ENCODE results near the gene HOMEZ. TPM values are rescaled to one million over a fixed set of nuclear protein-coding genes. Genes with fewer than 3 reads are reported as not detected.
A peak's percentile ranks its signal among the peaks of the same experiment; 100 is the strongest.

HOMEZ gene
- total RNA-seq, 1 donor from 2014 or later, result 15.0 TPM

DNA sequence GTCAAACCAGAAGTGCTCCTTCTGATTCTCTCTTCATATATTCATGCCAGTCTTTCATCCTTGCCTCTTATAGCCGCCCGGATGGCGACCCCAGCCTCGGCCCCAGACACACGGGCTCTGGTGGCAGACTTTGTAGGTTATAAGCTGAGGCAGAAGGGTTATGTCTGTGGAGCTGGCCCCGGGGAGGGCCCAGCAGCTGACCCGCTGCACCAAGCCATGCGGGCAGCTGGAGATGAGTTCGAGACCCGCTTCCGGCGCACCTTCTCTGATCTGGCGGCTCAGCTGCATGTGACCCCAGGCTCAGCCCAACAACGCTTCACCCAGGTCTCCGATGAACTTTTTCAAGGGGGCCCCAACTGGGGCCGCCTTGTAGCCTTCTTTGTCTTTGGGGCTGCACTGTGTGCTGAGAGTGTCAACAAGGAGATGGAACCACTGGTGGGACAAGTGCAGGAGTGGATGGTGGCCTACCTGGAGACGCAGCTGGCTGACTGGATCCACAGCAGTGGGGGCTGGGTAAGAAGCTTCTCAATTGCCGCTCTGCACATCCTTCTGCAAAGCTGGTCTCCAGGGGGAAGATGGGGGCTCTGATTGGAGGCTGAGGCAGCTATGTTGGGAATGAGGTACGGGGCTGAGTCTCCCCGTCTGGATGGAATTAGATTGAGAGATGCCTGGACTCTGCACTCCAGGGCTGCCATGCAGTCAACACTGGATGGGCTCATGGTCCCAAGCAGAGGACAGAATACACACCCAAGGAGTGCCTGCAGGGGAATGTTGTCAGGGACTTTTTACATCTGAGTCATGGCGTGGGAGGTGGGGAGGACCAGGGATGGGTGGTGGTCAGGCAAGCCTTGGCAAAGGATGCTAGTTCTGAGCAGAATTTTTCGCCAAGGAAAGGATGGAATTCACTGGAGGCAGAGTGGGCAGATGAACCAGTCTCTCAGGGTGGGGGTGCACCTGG lies 22.0 kb upstream of the HOMEZ start:
- no peak for DNase-seq (ENCODE audit: low read depth)

DNA sequence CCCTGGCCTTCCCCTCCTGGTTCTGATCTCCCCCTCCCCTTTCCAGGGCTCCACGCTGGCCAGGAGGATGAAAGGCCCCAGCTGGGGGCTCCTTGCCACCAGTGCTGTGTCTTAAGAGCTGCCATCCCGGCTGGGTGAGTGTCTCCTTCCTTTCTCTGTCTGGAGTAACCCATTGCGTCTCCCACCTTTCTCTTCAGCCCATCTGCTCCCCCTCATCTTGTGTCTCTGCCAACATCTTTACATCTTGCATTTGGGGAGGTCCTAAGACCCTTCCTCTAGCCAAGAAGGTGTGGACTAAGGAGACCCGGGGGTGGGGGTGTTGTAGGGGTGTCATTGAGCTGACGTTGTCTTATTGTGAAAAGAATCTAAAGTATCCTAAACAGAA lies 21.2 kb upstream of the HOMEZ start:
- no peak for DNase-seq (ENCODE audit: low read depth)

DNA sequence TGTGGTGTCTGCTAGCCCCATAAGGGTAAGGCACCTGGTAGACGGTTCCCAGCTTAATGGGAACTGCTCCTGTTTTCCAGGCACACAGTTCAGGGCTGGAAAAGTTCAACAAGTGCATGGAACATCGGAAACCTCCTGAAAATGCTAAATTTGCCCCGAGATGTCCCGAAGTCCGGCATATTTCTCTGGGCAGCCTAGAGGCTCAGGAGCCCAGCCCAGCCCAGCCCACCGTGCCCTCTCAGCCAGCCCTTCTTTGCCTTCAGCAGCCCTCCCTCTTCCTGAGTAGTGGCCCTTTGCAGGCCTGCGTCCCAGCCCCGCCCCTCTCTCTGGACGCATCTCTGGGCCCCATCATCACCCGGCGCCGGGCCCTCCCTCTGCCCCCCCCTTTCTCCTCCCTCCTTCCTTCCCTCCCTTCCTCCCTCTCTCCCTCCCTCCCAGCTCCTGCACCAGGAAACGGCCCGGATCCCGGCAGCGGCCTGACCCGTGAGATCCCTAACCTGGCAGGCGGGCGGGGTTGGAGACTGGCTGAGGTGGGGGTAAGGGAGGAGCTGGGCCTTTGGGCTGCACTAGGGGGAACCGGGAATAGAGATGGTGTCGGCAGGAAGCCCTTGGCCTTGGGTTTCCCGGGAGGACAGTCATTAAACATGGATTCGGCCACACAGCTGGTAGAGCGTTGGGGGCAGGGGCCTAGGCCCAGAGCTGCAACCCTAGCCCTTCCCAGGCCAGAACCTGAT lies 20.6 kb upstream of the HOMEZ start, which contains the start of gene BCL2L2:
TSS of gene BCL2L2 (plus strand) at position 422 of the 734 bp plus-strand sequence. CDS start 935 bp downstream, outside the sequence.
- DNase-seq (ENCODE audit: low read depth), result peak; percentile 72

DNA sequence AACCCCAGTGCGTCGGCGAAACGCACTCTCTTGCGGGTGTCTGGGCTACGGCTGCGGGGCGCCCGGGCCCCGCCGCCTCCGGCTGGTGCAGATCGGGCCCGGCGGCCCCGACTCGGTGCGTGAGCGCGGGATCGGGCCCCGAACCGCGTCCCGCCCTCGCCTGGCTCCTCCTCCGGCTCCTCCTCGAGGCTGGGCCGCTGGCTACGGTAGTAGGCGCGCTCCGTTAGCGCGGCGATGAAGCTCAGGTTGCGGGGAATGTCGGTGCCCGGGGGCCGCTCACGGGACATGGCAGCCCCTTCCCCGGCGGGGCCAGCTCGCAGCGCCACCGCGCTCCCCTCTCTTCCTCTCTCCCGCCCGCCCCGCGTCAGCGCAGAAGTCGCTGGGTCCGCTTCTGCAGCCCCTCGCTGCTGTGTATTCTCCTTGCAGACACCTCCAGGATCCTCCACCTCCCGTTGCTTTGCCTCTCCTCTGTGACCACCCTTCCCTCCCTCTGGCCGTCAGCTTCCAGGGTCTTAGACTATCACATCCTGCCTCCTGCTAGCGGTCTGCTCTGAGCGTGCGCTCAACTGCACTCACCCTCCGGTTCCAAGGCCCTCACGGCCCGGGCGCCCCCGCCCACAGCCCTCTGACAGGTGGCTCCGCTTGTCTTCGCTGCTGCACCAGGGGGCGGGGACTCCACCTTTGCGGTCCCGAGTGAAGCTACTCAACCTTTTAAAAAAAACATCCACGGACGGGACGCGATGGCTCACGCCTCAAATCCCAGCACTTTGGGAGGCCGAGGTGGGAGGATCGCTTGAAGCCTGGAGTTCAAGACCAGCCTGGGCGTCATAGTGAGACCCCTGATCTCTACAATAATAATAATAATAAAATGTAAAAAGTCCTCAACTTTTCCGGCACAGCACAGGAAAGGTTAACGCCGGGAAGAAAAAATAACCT lies 16.6 kb upstream of the HOMEZ start, which contains the start of gene PPP1R3E:
TSS of gene PPP1R3E (minus strand) at position 570 of the 936 bp plus-strand sequence. CDS start at position 287, 283 bp downstream.
- peak; percentile 28 for DNase-seq (ENCODE audit: low read depth)

DNA sequence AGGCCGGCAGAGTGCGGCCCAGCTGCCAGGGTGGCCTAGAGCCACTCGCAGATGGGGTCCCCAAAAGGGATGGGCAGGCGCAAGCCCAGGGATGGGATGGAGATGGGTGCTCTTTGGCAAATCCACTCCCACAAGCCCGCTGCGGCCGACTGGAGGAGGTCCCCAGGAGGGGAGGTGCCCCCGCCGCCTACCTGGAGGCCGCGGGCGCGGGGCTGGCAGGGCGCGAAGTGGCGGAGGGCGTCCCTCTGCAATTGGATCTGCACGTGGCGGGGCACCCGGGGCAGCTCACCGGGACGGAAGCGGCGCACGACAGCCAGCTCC lies 16.0 kb upstream of the HOMEZ start:
- DNase-seq (ENCODE audit: low read depth), result no peak

DNA sequence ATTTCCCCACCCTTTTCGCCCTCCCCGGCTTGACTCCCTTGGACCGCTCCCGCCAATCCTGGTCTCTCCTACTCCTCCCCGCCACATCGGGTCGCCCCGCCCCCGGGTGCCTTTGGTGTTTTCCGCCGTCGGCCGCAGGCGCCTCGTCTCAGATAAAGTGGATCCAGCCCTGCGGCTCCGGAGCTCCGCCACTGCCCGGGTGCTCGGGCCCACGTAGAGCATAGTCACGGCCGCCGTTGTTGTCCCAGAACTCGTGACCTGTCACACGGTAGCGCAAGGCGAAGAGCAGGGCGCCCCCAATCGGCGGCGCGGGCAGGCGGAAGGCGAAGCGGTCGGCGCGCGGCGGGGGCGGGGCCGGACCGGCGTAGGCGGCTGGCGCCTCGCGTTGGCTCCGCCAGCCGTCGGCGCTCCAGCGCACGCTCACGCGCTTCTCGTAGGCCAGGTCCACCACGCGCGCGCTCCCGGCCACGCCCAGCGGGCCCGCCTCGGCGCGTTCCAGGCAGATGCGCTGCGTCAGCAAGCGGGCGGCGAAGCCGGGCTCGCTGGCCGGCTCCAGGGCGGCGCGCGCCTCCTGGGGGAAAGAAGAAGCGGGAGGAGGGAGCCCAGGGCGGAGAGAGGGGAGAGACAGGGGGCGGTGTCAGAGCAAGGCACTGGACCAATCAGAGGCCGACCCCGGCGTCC lies 15.5 kb upstream of the HOMEZ start:
- DNase-seq (ENCODE audit: low read depth), result peak; percentile 91

DNA sequence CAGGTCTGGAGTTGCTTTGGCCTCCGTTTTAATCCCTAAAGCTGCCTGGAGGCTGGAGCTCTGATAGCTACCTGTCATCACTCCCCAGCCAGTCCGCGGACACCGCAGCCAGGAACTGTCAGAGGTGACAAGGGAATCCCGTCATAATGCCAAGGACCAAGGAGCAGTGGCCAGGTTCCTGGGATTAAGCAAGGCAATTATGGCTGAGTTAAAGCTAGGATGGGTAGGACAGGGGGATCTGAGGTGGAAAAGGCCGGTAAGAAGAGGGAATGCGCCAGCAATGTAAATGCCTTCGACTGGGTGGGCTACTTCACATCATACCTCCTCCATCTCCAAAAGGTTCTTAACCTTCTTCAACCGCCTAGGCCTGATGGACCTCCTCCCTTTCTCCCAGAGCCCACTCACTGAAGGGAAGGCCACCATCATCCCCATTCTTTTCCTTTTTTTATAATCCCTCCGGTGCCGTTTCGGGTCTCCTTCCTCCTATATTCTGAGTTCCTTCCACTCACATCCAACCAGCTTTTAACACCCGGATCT lies 14.8 kb upstream of the HOMEZ start:
- DNase-seq (ENCODE audit: low read depth), result no peak

DNA sequence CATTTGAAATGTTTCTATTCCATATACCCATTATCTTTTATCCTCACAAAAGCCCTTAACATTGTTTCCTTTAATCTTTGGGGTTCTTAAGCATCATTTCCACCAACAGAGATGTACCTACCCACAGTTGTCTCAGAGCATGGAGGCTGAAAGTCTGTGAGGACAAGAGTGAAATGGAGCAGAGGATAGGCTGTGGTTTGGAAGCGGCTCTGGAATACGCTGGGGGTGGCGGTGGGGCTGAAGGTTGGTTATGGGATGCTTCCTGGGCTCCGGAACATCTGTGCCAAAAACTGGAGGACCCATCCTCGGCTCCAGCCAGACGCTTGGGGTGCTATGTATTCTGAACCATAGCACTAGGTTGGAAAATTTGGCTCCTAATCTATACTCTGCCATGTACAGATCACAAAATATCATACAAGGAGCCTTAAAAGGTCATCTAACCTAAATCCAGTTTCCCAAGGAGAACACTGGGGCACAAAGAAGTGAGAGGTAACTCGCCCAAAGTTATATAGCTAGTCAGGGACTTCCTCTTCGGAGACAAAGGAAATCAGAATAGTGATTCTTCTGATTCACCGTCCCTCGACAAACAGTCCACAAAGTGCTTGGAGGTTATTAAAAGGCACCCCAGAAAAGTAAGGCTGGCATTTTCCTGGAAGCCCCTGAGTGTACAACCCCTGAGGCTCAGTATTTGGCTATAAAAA lies 14.2 kb upstream of the HOMEZ start:
- no peak for DNase-seq (ENCODE audit: low read depth)

DNA sequence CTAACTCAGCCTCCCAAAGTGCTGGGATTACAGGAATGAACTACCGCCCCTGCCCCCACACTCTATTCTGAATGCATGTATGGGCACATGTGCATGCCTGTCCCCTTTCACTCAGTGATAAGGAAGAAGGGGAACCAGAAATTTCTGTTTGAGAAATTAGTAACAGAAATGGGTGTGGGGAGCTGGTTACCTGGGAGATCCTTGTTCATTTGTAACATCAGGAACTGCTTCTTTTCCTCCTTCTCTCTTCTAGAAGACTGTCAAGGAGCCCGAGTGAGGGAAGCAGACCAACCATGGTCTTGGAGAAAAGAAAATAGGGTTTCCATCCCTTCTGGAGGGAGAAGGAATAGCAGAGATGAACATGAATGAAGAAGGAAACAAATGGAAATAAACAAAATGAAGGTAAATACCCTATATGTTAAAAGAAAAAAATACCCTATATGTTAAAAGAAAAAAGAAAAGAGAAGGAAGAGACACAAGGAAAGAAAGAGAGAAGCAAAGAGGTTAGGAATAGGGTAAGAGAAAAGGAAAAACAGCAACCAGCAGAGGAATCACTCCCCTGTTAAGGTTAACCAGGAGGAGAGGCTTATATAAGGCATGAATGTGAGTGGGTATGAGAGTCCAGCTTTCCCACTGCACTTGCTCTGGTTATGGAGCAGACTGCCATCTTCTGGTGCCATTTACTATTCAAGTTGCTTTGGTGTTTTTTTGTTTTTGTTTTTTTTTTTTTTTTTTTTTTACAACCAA lies 13.5 kb upstream of the HOMEZ start:
- peak; percentile 82 for DNase-seq (ENCODE audit: low read depth)

DNA sequence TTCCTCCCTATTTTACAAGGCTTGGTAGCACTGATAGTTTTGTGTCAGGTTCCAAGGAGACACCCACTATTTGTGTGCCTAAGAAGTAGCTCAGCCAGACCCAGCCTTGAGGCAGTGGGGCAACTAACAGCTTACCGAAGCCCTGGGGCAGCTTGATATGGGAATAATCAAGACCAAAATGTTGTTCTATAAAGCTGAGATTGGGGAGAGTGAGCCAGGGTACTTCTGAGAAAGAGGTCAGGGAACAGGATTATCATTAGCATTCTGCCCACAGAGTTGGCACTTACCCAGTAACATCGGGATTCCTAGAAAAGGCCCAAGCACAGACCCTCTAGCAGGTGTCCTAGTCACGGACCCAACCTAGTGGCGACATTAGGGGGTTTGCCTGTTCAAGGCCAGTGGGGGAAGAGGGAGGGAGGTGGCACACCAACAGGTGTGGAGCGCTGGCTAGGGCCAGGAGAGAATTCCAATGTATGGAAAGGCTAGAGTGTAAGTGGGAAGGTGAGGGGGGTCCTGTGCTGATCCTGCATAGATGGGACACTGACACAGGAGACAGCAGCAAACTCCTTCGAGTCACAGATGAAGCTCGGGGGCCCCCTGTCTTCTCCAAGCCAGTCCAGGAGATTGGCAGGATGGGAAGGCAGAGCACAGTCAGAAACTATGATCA lies 11.8 kb upstream of the HOMEZ start:
- DNase-seq (ENCODE audit: low read depth), result no peak

DNA sequence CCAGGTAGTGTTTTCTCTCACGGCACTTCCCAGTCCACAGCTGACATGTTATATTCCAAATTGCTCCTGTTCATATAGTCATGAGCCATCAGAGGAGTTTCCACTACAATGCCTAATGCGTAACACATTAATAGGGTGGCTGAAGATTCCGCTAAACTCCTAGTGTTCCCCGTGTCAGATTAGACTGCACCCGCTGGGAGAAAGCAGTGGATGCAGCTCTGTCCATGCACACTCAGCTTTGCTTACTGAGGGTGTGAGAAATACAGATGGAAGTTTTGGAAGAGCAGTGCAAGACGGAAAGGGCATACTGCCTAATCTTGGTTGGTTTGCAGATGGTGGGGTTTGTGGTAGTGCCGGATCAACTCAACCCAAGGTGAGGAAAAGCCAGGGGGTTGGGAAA lies 11.2 kb upstream of the HOMEZ start:
- no peak for DNase-seq (ENCODE audit: low read depth)

DNA sequence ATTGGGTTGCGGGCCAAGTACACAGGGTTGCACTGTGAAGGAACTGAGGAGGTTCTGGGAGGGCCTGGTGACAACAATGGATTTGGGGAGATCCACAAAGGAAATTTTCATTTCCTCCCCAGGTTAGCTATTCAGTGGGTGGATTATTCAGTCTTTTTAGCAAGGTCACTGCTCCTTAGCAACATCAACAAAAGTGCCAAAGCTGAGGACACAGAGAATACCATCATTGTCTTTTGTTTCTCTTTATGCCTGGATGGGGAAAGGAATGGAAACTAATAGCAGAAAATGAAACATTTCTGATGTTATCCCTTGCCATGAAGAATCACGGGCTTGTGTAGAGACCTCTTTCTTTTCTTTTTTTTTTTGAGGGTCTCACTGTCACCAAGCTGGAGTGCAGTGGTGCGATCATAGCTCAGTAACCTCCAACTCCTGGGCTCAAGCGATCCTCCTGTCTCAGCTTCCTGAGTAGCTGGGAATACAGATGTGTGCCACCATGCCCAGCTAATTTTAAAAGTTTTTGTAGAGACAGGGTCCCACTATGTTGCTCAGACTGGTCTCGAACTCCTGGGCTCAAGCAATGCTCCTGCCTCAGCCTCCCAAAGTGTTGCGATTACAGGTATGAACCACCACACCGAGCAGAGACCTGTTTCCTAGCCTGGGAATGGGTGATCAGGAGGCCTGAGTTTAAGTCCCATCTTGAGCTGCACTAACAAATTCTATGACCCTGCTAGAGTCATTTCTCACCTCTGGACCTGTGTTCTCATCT lies 10.3 kb upstream of the HOMEZ start:
- DNase-seq (ENCODE audit: low read depth), result no peak

DNA sequence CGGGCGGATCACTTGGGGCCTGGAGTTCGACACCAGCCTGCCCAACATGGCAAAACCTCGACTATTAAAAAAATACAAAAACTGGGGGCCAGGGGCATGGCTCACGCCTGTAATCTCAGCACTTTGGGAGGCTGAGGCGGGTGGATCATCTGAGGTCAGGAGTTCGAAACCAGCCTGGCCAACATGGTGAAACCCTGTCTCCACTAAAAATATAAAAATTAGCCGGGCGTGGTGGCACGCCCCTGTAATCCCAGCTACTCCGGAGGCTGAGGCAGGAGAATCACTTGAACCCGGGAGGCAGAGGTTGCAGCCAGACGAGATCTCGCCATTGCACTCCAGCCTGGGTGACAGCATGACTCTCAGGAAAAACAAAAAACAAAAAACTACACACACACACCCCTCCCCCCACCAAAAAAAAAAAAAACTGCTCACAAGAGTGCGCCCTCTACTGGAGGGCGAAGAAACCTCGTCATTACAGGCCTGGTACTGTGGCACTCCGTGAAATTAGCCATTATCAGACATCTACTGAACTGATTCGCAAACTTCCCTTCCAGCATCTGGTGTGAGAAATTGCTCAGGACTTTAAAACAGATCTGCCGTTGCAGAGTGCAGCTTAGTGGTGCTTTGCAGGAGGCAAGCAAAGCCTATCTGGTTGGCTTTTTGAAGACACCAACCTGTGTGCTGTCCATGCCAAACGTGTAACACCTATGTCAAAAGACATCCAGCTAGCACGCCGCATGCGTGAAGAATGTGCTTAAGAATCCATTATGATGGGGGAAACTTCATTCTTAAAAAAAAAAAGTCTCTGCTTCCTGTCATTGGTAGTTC lies 9.0 kb upstream of the HOMEZ start:
- DNase-seq (ENCODE audit: low read depth), result peak; percentile 24

DNA sequence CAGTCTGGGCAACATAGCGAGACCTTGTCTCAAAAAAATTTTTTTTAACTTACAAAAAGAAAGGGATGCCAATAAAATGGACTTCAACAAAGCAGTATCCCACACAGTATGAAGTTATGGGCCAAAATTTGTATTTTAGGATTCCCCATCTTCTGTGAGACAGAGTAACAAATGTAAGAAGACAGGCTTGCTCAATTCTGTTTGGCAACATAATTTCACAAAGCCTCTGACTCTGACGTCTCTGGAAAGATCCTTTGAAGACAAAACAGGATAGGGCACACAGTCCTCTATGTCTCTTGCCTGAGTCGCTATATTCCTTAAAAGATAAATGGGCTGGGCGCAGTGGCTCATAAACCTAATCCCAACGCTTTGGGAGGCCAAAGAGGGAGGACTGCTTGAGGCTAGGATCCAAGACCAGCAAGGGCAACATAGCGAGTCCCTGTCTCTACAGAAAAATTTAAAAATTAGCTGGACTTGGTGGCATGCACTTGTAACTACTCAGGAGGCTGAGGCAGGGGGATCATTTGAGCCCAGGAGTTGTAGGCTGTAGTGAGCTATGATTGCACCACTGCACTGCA lies 1.1 kb upstream of the HOMEZ start:
- no peak for DNase-seq (ENCODE audit: low read depth)

DNA sequence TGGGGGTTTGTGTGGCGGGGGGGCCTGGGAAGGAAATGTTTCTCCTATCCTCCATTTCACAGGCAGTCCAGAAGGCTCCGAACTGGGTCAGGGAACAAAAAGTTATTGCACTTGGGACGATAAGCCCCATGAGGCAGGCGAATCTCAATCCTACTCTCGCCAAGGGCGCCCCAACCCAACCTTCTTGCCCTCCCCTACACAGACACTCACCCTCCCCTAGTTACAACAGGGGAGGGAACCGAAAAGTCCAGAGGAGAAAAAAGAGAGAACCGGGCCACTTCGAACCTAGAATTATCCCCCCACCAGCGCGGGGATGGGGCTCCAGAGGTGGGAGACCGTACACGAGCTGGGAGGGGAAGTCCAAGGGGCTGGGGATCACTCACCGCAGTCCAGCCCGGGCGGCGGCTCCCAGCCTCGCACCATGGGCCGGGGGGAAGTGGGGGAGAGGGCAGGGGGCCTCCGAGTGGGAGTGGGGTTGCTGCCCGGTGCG lies 357 bp downstream of the HOMEZ start:
- no peak for DNase-seq (ENCODE audit: low read depth)

DNA sequence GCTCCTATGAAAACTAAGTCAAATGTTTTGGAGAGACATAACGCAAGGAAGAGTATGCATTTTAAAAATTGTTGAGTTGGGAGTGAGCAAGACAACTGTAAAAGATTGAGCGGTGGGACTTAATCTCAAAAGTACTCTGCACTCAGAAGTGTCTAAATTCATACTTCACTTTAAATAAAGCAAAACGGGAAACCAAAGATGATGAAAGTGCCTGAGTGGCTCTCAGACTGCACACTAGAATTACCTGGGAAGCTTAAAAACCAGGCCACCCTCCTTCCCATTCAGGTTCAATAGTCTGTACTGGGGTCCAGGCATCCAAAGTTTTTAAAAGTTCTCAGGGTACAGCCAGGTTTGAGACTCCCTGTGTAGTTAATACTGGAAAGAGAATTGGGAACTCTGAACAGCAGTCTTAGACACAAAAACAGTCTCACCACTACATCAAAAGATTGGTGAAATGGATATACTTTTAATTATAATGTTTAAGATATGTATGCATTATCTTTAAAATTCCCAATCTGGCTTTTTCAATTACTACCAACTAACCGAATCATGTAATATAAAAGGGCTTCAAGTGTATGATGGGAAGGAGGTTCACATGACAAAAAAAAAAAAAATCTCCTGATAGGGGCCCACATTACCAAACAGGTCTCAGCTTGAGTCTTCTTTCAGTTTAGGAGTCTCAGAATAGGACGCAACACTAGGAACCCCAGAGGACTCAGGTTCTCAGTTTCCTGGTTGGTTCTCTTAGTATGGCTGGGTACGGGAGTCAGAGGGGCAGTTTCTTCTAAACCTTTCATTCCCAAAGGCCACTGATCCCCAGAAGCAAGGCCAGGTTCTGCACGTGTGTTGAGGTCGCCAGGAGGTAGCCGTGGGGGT lies 1.0 kb downstream of the HOMEZ start:
- DNase-seq (ENCODE audit: low read depth), result no peak

All from renal cortical epithelial cell (primary cell).